Measurements from ENCODE around the gene TIGD7.
A peak's percentile ranks its signal among the peaks of the same experiment; 100 is the strongest.

TIGD7 gene

GRCh38 chr16:3259836-3260235 lies 45.4 kb downstream of the TIGD7 start:
- no peak overlapping the region for H3K4me3 ChIP-seq (ENCODE audit: control insufficient read depth in 1 of 7, extremely low read depth in 1 of 7, insufficient read depth in 4 of 7, low read depth in 2 of 7, low read length in 6 of 7)
- CTCF ChIA-PET: interaction anchor here (0.6 kb wide), 1 partner anchor 40 kb away, joined by 3 read pairs; no protein-coding TSS in a partner anchor
- H3K27ac ChIP-seq (ENCODE audit: insufficient read depth in 1 of 2, low read depth in 1 of 2, low read length in 2 of 2, poor library complexity in 1 of 2, severe bottlenecking in 2 of 2): no peak overlapping the region
- peaks cover 0 to 2% (median 0%) of the 10 kb centered on the region in 5 experiments for H3K9me3 ChIP-seq (ENCODE audit: control extremely low read depth in 1 of 5, control insufficient read depth in 4 of 5, insufficient read depth in 2 of 5, low read depth in 1 of 5, low read length in 4 of 5)
- POLR2A ChIA-PET: no interaction called here
- no peaks in the 10 kb centered on the region for H3K36me3 ChIP-seq (ENCODE audit: control insufficient read depth in 4 of 4, insufficient read depth in 4 of 4, low read length in 3 of 4)
- no peak for DNase-seq
- peaks cover 0 to 14% (median 8%) of the 10 kb centered on the region in 4 experiments for H3K4me1 ChIP-seq (ENCODE audit: control extremely low read depth in 1 of 4, control insufficient read depth in 4 of 4, insufficient read depth in 4 of 4, low read length in 3 of 4)
- H3K27me3 ChIP-seq (replicated peaks in 2 of 5; ENCODE audit: control insufficient read depth in 4 of 5, insufficient read depth in 5 of 5, low read length in 4 of 5): peaks cover 0 to 15% (median 0%) of the 10 kb centered on the region in 5 experiments
- WGBS (ENCODE audit: insufficient coverage): 96% methylated on average over 5 of the region's 8 CpGs

- ChIA-PET CTCF (no interaction called here), POLR2A (no interaction called here)
- H3K36me3 ChIP-seq (ENCODE audit: control insufficient read depth in 4 of 4, insufficient read depth in 4 of 4, low read length in 3 of 4): no peaks in the 10 kb centered on the region
- peaks cover 0 to 32% (median 1%) of the 10 kb centered on the region in 5 experiments for H3K27me3 ChIP-seq (replicated peaks in 2 of 5; ENCODE audit: control insufficient read depth in 4 of 5, insufficient read depth in 5 of 5, low read length in 4 of 5)
- H3K9me3 ChIP-seq (ENCODE audit: control extremely low read depth in 1 of 5, control insufficient read depth in 4 of 5, insufficient read depth in 2 of 5, low read depth in 1 of 5, low read length in 4 of 5): peaks cover 0 to 4% (median 2%) of the 10 kb centered on the region in 5 experiments
- DNase-seq: no peak
- H3K4me3 ChIP-seq (ENCODE audit: control insufficient read depth in 1 of 7, extremely low read depth in 1 of 7, insufficient read depth in 4 of 7, low read depth in 2 of 7, low read length in 6 of 7): no peak overlapping the region
- no peak overlapping the region for H3K27ac ChIP-seq (ENCODE audit: insufficient read depth in 1 of 2, low read depth in 1 of 2, low read length in 2 of 2, poor library complexity in 1 of 2, severe bottlenecking in 2 of 2)
- WGBS (ENCODE audit: insufficient coverage): 94% methylated on average over 9 of the region's 9 CpGs
- H3K4me1 ChIP-seq (ENCODE audit: control extremely low read depth in 1 of 4, control insufficient read depth in 4 of 4, insufficient read depth in 4 of 4, low read length in 3 of 4): peaks cover 0 to 5% (median 0%) of the 10 kb centered on the region in 4 experiments
These were observed 48.3 kb downstream of the TIGD7 start for GRCh38 chr16:3256866-3257465.

GRCh38 chr16:3256146-3256865 lies 48.9 kb downstream of the TIGD7 start, which contains the start of gene MEFV:
TSS of gene MEFV (minus strand) at chr16:3256633. CDS start at chr16:3256587, 46 bp downstream.
- no peak for DNase-seq
- ChIA-PET CTCF (no interaction called here), POLR2A (no interaction called here)
- Histone ChIP-seq H3K27ac (ENCODE audit: insufficient read depth in 1 of 2, low read depth in 1 of 2, low read length in 2 of 2, poor library complexity in 1 of 2, severe bottlenecking in 2 of 2) (no peak within 1 kb of the TSS), H3K36me3 (ENCODE audit: control insufficient read depth in 4 of 4, insufficient read depth in 4 of 4, low read length in 3 of 4) (no peaks in the 10 kb centered on the region), H3K9me3 (ENCODE audit: control extremely low read depth in 1 of 5, control insufficient read depth in 4 of 5, insufficient read depth in 2 of 5, low read depth in 1 of 5, low read length in 4 of 5) (peaks cover 0 to 4% (median 2%) of the 10 kb centered on the region in 5 experiments), H3K4me1 (ENCODE audit: control extremely low read depth in 1 of 4, control insufficient read depth in 4 of 4, insufficient read depth in 4 of 4, low read length in 3 of 4) (peaks cover 0 to 5% (median 0%) of the 10 kb centered on the region in 4 experiments), H3K27me3 (replicated peaks in 2 of 5; ENCODE audit: control insufficient read depth in 4 of 5, insufficient read depth in 5 of 5, low read length in 4 of 5) (peaks cover 0 to 32% (median 1%) of the 10 kb centered on the region in 5 experiments), H3K4me3 (ENCODE audit: control insufficient read depth in 1 of 7, extremely low read depth in 1 of 7, insufficient read depth in 4 of 7, low read depth in 2 of 7, low read length in 6 of 7) (peak within 1 kb of the TSS in 1 of 7 experiments; percentile 51)
- WGBS (ENCODE audit: insufficient coverage): 91% methylated on average over 13 of the region's 14 CpGs

GRCh38 chr16:3254309-3254708 lies 50.9 kb downstream of the TIGD7 start:
- 55% methylated on average over 34 of the region's 35 CpGs for WGBS (ENCODE audit: insufficient coverage)
- no peak for DNase-seq
- H3K27ac ChIP-seq (ENCODE audit: insufficient read depth in 1 of 2, low read depth in 1 of 2, low read length in 2 of 2, poor library complexity in 1 of 2, severe bottlenecking in 2 of 2): no peak overlapping the region
- ChIA-PET CTCF (interaction anchor here (0.9 kb wide), 1 partner anchor 14 kb away, joined by 3 read pairs; no protein-coding TSS in a partner anchor), POLR2A (no interaction called here)
- peaks cover 0 to 5% (median 0%) of the 10 kb centered on the region in 4 experiments for H3K4me1 ChIP-seq (ENCODE audit: control extremely low read depth in 1 of 4, control insufficient read depth in 4 of 4, insufficient read depth in 4 of 4, low read length in 3 of 4)
- H3K36me3 ChIP-seq (ENCODE audit: control insufficient read depth in 4 of 4, insufficient read depth in 4 of 4, low read length in 3 of 4): no peaks in the 10 kb centered on the region
- H3K4me3 ChIP-seq (ENCODE audit: control insufficient read depth in 1 of 7, extremely low read depth in 1 of 7, insufficient read depth in 4 of 7, low read depth in 2 of 7, low read length in 6 of 7): no peak overlapping the region
- H3K9me3 ChIP-seq (ENCODE audit: control extremely low read depth in 1 of 5, control insufficient read depth in 4 of 5, insufficient read depth in 2 of 5, low read depth in 1 of 5, low read length in 4 of 5): peaks cover 0 to 4% (median 2%) of the 10 kb centered on the region in 5 experiments
- H3K27me3 ChIP-seq (replicated peaks in 2 of 5; ENCODE audit: control insufficient read depth in 4 of 5, insufficient read depth in 5 of 5, low read length in 4 of 5): peaks cover 0 to 37% (median 1%) of the 10 kb centered on the region in 5 experiments

- Histone ChIP-seq H3K27ac (ENCODE audit: insufficient read depth in 1 of 2, low read depth in 1 of 2, low read length in 2 of 2, poor library complexity in 1 of 2, severe bottlenecking in 2 of 2) (no peak overlapping the region), H3K36me3 (ENCODE audit: control insufficient read depth in 4 of 4, insufficient read depth in 4 of 4, low read length in 3 of 4) (no peaks in the 10 kb centered on the region), H3K4me3 (ENCODE audit: control insufficient read depth in 1 of 7, extremely low read depth in 1 of 7, insufficient read depth in 4 of 7, low read depth in 2 of 7, low read length in 6 of 7) (no peak overlapping the region), H3K27me3 (replicated peaks in 2 of 5; ENCODE audit: control insufficient read depth in 4 of 5, insufficient read depth in 5 of 5, low read length in 4 of 5) (peaks cover 0 to 34% (median 1%) of the 10 kb centered on the region in 5 experiments), H3K4me1 (ENCODE audit: control extremely low read depth in 1 of 4, control insufficient read depth in 4 of 4, insufficient read depth in 4 of 4, low read length in 3 of 4) (no peaks in the 10 kb centered on the region), H3K9me3 (ENCODE audit: control extremely low read depth in 1 of 5, control insufficient read depth in 4 of 5, insufficient read depth in 2 of 5, low read depth in 1 of 5, low read length in 4 of 5) (peaks cover 0 to 4% (median 2%) of the 10 kb centered on the region in 5 experiments)
- no peak for DNase-seq
- whole genome bisulfite sequencing (ENCODE audit: insufficient coverage): 96% methylated on average over 4 of the region's 4 CpGs
- POLR2A ChIA-PET: no interaction called here
- CTCF ChIA-PET: interaction anchor here (0.6 kb wide), 1 partner anchor 356 kb away, joined by 3 read pairs; no protein-coding TSS in a partner anchor
These were observed 52.3 kb downstream of the TIGD7 start for GRCh38 chr16:3252967-3253366.

GRCh38 chr16:3249451-3249850 lies 55.8 kb downstream of the TIGD7 start:
- Histone ChIP-seq H3K27ac (ENCODE audit: insufficient read depth in 1 of 2, low read depth in 1 of 2, low read length in 2 of 2, poor library complexity in 1 of 2, severe bottlenecking in 2 of 2) (no peak overlapping the region), H3K4me3 (ENCODE audit: control insufficient read depth in 1 of 7, extremely low read depth in 1 of 7, insufficient read depth in 4 of 7, low read depth in 2 of 7, low read length in 6 of 7) (no peak overlapping the region), H3K36me3 (ENCODE audit: control insufficient read depth in 4 of 4, insufficient read depth in 4 of 4, low read length in 3 of 4) (no peaks in the 10 kb centered on the region), H3K27me3 (replicated peaks in 2 of 5; ENCODE audit: control insufficient read depth in 4 of 5, insufficient read depth in 5 of 5, low read length in 4 of 5) (peaks cover 0 to 22% (median 1%) of the 10 kb centered on the region in 5 experiments), H3K4me1 (ENCODE audit: control extremely low read depth in 1 of 4, control insufficient read depth in 4 of 4, insufficient read depth in 4 of 4, low read length in 3 of 4) (peaks cover 0 to 3% (median 0%) of the 10 kb centered on the region in 4 experiments), H3K9me3 (ENCODE audit: control extremely low read depth in 1 of 5, control insufficient read depth in 4 of 5, insufficient read depth in 2 of 5, low read depth in 1 of 5, low read length in 4 of 5) (no peaks in the 10 kb centered on the region)
- POLR2A ChIA-PET: no interaction called here
- 90% methylated on average over 11 of the region's 14 CpGs for WGBS (ENCODE audit: insufficient coverage)
- CTCF ChIA-PET: no interaction called here
- no peak for DNase-seq

- no peaks in the 10 kb centered on the region for H3K36me3 ChIP-seq (ENCODE audit: control insufficient read depth in 4 of 4, insufficient read depth in 4 of 4, low read length in 3 of 4)
- no peak overlapping the region for H3K27ac ChIP-seq (ENCODE audit: insufficient read depth in 1 of 2, low read depth in 1 of 2, low read length in 2 of 2, poor library complexity in 1 of 2, severe bottlenecking in 2 of 2)
- POLR2A ChIA-PET: no interaction called here
- CTCF ChIA-PET: no interaction called here
- DNase-seq: no peak
- H3K27me3 ChIP-seq (replicated peaks in 2 of 5; ENCODE audit: control insufficient read depth in 4 of 5, insufficient read depth in 5 of 5, low read length in 4 of 5): peaks cover 0 to 17% (median 1%) of the 10 kb centered on the region in 5 experiments
- WGBS (ENCODE audit: insufficient coverage): no CpG with 5 or more reads among the region's 1 CpG
- H3K9me3 ChIP-seq (ENCODE audit: control extremely low read depth in 1 of 5, control insufficient read depth in 4 of 5, insufficient read depth in 2 of 5, low read depth in 1 of 5, low read length in 4 of 5): peaks cover 0 to 3% (median 0%) of the 10 kb centered on the region in 5 experiments
- H3K4me1 ChIP-seq (ENCODE audit: control extremely low read depth in 1 of 4, control insufficient read depth in 4 of 4, insufficient read depth in 4 of 4, low read length in 3 of 4): peaks cover 0 to 3% (median 0%) of the 10 kb centered on the region in 4 experiments
- H3K4me3 ChIP-seq (ENCODE audit: control insufficient read depth in 1 of 7, extremely low read depth in 1 of 7, insufficient read depth in 4 of 7, low read depth in 2 of 7, low read length in 6 of 7): no peak overlapping the region
These were observed 56.2 kb downstream of the TIGD7 start for GRCh38 chr16:3249020-3249419.
